T-cell (primary cell): ENCODE results near the gene SHF. TPM values are rescaled to one million over a fixed set of nuclear protein-coding genes. Genes with fewer than 3 reads are reported as not detected.
A peak's percentile ranks its signal among the peaks of the same experiment; 100 is the strongest.

Source experiments
- ATAC-seq, 4 experiments: fragments of 200-7000 bp in 3 of 4; fragments of 150-1000 bp in 1 of 4; cut with Tn5 transposase; replicated peaks in 1 of 4; 1 replicate in 3 of 4; 2 replicates in 1 of 4; pipeline ENCODE4 v1.10.0; 2021; ENCODE audit warnings: moderate library complexity in 3 of 4, mild to moderate bottlenecking in 2 of 4, moderate number of reproducible peaks in 1 of 4
- CTCF ChIA-PET, 2 donors: fragments of 300-600 bp; sonication (Branson Sonifier 250); formaldehyde crosslinking; loops; one replicate each; lab custom pipeline; 2022; ENCODE audit warnings: antibody characterized with exemption in 2 of 2; lab: Charles Lee
- POLR2A ChIA-PET, 2 donors: fragments of 300-600 bp; sonication (Branson Sonifier 250); formaldehyde crosslinking; loops; one replicate each; lab custom pipeline; 2022; ENCODE audit warnings: antibody characterized with exemption in 2 of 2; lab: Charles Lee
- DNase-seq, 35 experiments: peaks; one replicate each; pipeline versions ENCODE4 v3.0.0 to v3.0.0-alpha.2; 2013 to 2023
- H3K27ac ChIP-seq: one replicate; pipeline ENCODE4 v1.5.1; 2013; ENCODE audit warnings: low read length
- H3K27me3 ChIP-seq, 2 experiments: replicated peaks in 1 of 2; 1 replicate in 1 of 2; 2 replicates in 1 of 2; pipeline versions ENCODE4 v1.6.1 to v1.7.0; 2013; ENCODE audit warnings: low read length in 1 of 2, mixed read lengths in 1 of 2; ENCODE audit not compliant: control insufficient read depth in 2 of 2, insufficient read depth in 2 of 2; ENCODE audit errors: extremely low read depth in 1 of 2
- H3K36me3 ChIP-seq, 2 donors: 1 replicate in 1 of 2; 2 replicates in 1 of 2; pipeline versions ENCODE4 v1.6.1 to v1.7.0; 2013; ENCODE audit warnings: low read length in 1 of 2; ENCODE audit not compliant: control insufficient read depth in 2 of 2, insufficient read depth in 1 of 2; ENCODE audit errors: extremely low read depth in 1 of 2
- H3K4me1 ChIP-seq, 2 experiments: 1 replicate in 1 of 2; 2 replicates in 1 of 2; pipeline versions ENCODE4 v1.6.1 to v1.7.0; 2013; ENCODE audit warnings: low read length in 2 of 2, mixed read lengths in 1 of 2; ENCODE audit not compliant: insufficient read depth in 2 of 2, control insufficient read depth in 1 of 2; ENCODE audit errors: extremely low read depth in 1 of 2
- H3K4me3 ChIP-seq, 2 donors: 1 replicate in 1 of 2; 2 replicates in 1 of 2; pipeline versions ENCODE4 v1.5.1 to v1.7.0; 2013; ENCODE audit warnings: mild to moderate bottlenecking in 2 of 2, low read length in 1 of 2, moderate library complexity in 1 of 2; ENCODE audit not compliant: control insufficient read depth in 1 of 2; ENCODE audit errors: extremely low read depth in 1 of 2
- H3K9me3 ChIP-seq: 2 replicates; pipeline ENCODE4 v1.7.0; 2013
- H3K27ac Mint-ChIP-seq, 2 donors: one replicate each; pipeline ENCODE4 v1.8.0; 2020 to 2021; ENCODE audit warnings: mild to moderate bottlenecking in 2 of 2, mixed read lengths in 2 of 2
- H3K27me3 Mint-ChIP-seq, 2 donors: one replicate each; pipeline ENCODE4 v1.8.0; 2021 to 2022; ENCODE audit warnings: mixed read lengths in 2 of 2
- H3K36me3 Mint-ChIP-seq: one replicate; pipeline ENCODE4 v1.8.0; 2021; ENCODE audit warnings: mixed read lengths
- H3K4me1 Mint-ChIP-seq, 3 donors: one replicate each; pipeline ENCODE4 v1.8.0; 2020 to 2022; ENCODE audit warnings: mixed read lengths in 3 of 3, mild to moderate bottlenecking in 1 of 3
- H3K4me3 Mint-ChIP-seq, 3 donors: one replicate each; pipeline ENCODE4 v1.8.0; 2020 to 2022; ENCODE audit warnings: mild to moderate bottlenecking in 3 of 3, mixed read lengths in 3 of 3, moderate library complexity in 3 of 3
- H3K9me3 Mint-ChIP-seq, 3 donors: one replicate each; pipeline ENCODE4 v1.8.0; 2020 to 2022; ENCODE audit warnings: mixed read lengths in 3 of 3
- WGBS: methylation state at CpG from one replicate; pipeline ENCODE4 v1.1.5; 2013; ENCODE audit warnings: missing lambda C conversion rate; ENCODE audit not compliant: insufficient coverage; 5-methylcytosine and 5-hydroxymethylcytosine counted together
- total RNA-seq, 35 experiments: library from RNA in 6 of 35; stranded (reverse) in 6 of 35; fragments of 120-200 nt in 1 of 35; gene quantifications; one replicate each; pipeline versions ENCODE4 v1.2.1 to v1.2.4 and lab custom pipeline; 2013 to 2026

The SHF gene
- total RNA-seq, 5 donors from 2014 or later (not counting 1 experiment from before 2014, with no cell fraction given) = 5.1 to 6.5 (median 5.6) TPM

- CTCF ChIA-PET = interaction anchor here in 1 of 2 donors (0.6 to 1.2 kb wide), 4 partner anchors 14 to 180 kb away, joined by 3 read pairs; no protein-coding TSS in a partner anchor
- Mint-ChIP-seq H3K9me3 (no peaks in the 10 kb centered on the region), H3K4me3 (no peak overlapping the region), H3K4me1 (no peaks in the 10 kb centered on the region), H3K27ac (no peak overlapping the region), H3K36me3 (no peaks in the 10 kb centered on the region), H3K27me3 (peaks cover 1 to 6% of the 10 kb centered on the region in 2 donors)
- Histone ChIP-seq H3K27me3 (peaks cover 0 to 2% of the 10 kb centered on the region in 2 experiments), H3K36me3 (no peaks in the 10 kb centered on the region), H3K4me1 (no peaks in the 10 kb centered on the region), H3K9me3 (no peaks in the 10 kb centered on the region), H3K4me3 (no peak overlapping the region), H3K27ac (no peak overlapping the region)
- DNase-seq (no peak), ATAC-seq (no peak)
- no CpG with 5 or more reads among the region's 1 CpG for WGBS
- POLR2A ChIA-PET = no interaction called here
Observed at GRCh38 chr15:45212493-45212892, 24.7 kb upstream of the SHF start.

- Histone ChIP-seq H3K9me3 (no peaks in the 10 kb centered on the region), H3K27ac (no peak overlapping the region), H3K36me3 (no peaks in the 10 kb centered on the region), H3K4me3 (no peak overlapping the region), H3K27me3 (peaks cover 0 to 5% of the 10 kb centered on the region in 2 experiments), H3K4me1 (peaks cover 0 to 14% of the 10 kb centered on the region in 2 experiments)
- no CpG with 5 or more reads among the region's 2 CpGs for WGBS
- peak in 31 of 35 experiments; percentile 18 to 76 (median 49) for DNase-seq
- Mint-ChIP-seq H3K4me1 (peaks cover 0 to 9% (median 4%) of the 10 kb centered on the region in 3 donors), H3K9me3 (no peaks in the 10 kb centered on the region), H3K36me3 (no peaks in the 10 kb centered on the region), H3K4me3 (no peak overlapping the region), H3K27ac (no peak overlapping the region), H3K27me3 (peaks cover 13 to 15% of the 10 kb centered on the region in 2 donors)
- POLR2A ChIA-PET = no interaction called here
- ATAC-seq = no peak
- CTCF ChIA-PET = interaction anchor here (0.6 to 1.7 kb wide), 9 partner anchors 18 to 434 kb away, joined by 3 to 8 read pairs (median 3); no protein-coding TSS in a partner anchor
Observed at GRCh38 chr15:45205192-45205591, 17.4 kb upstream of the SHF start.

GRCh38 chr15:45203182-45203581 lies 15.4 kb upstream of the SHF start:
- ATAC-seq (no peak), DNase-seq (no peak)
- no CpG with 5 or more reads among the region's 4 CpGs for WGBS
- Histone ChIP-seq H3K4me3 (no peak overlapping the region), H3K4me1 (peaks cover 2 to 29% of the 10 kb centered on the region in 2 experiments), H3K9me3 (no peaks in the 10 kb centered on the region), H3K36me3 (no peaks in the 10 kb centered on the region), H3K27ac (no peak overlapping the region), H3K27me3 (peaks cover 0 to 5% of the 10 kb centered on the region in 2 experiments)
- no peak overlapping the region for H3K4me3 Mint-ChIP-seq
- no peaks in the 10 kb centered on the region for H3K36me3 Mint-ChIP-seq
- H3K9me3 Mint-ChIP-seq = no peaks in the 10 kb centered on the region
- H3K27me3 Mint-ChIP-seq = peaks cover 11 to 13% of the 10 kb centered on the region in 2 donors
- H3K27ac Mint-ChIP-seq = peak overlapping the region in 1 of 2 donors; percentile 39
- ChIA-PET POLR2A (interaction anchor here in 1 of 2 donors (0.5 kb wide), 2 partner anchors 216 to 1693 kb away, joined by 3 to 10 read pairs; no protein-coding TSS in a partner anchor), CTCF (interaction anchor here (0.6 to 1.1 kb wide), 3 partner anchors 39 to 657 kb away, joined by 3 to 4 read pairs (median 3); no protein-coding TSS in a partner anchor)
- H3K4me1 Mint-ChIP-seq = peaks cover 9 to 17% (median 11%) of the 10 kb centered on the region in 3 donors

GRCh38 chr15:45201869-45202268 lies 14.1 kb upstream of the SHF start:
- no peaks in the 10 kb centered on the region for H3K9me3 Mint-ChIP-seq
- H3K27ac ChIP-seq = peak overlapping the region; percentile 96
- ChIA-PET POLR2A (interaction anchor here in 1 of 2 donors (0.9 kb wide), 1 partner anchor 39 kb away, joined by 3 read pairs; no protein-coding TSS in a partner anchor), CTCF (interaction anchor here in 1 of 2 donors (0.5 to 1.0 kb wide), 3 partner anchors 22 to 1075 kb away, joined by 3 to 7 read pairs (median 5); no protein-coding TSS in a partner anchor)
- 100% methylated on average over 5 of the region's 7 CpGs for WGBS
- no peak overlapping the region for H3K4me3 ChIP-seq
- H3K27ac Mint-ChIP-seq = peak overlapping the region in 1 of 2 donors; percentile 49
- H3K4me1 ChIP-seq = peaks cover 2 to 31% of the 10 kb centered on the region in 2 experiments
- no peak for DNase-seq
- no peaks in the 10 kb centered on the region for H3K36me3 Mint-ChIP-seq
- H3K4me3 Mint-ChIP-seq = no peak overlapping the region
- H3K9me3 ChIP-seq = no peaks in the 10 kb centered on the region
- H3K27me3 ChIP-seq = peaks cover 0 to 5% of the 10 kb centered on the region in 2 experiments
- H3K36me3 ChIP-seq = no peaks in the 10 kb centered on the region
- peaks cover 3 to 7% of the 10 kb centered on the region in 2 donors for H3K27me3 Mint-ChIP-seq
- ATAC-seq = no peak
- peaks cover 9 to 21% (median 15%) of the 10 kb centered on the region in 3 donors for H3K4me1 Mint-ChIP-seq

- no CpG with 5 or more reads among the region's 3 CpGs for WGBS
- Histone ChIP-seq H3K9me3 (no peaks in the 10 kb centered on the region), H3K4me1 (peaks cover 2 to 31% of the 10 kb centered on the region in 2 experiments), H3K27me3 (peaks cover 0 to 5% of the 10 kb centered on the region in 2 experiments), H3K36me3 (no peaks in the 10 kb centered on the region), H3K4me3 (peak overlapping the region in 1 of 2 donors; percentile 85), H3K27ac (peak overlapping the region; percentile 96)
- H3K27ac Mint-ChIP-seq = no peak overlapping the region
- no peaks in the 10 kb centered on the region for H3K36me3 Mint-ChIP-seq
- peaks cover 0 to 3% of the 10 kb centered on the region in 2 donors for H3K27me3 Mint-ChIP-seq
- H3K4me1 Mint-ChIP-seq = peaks cover 9 to 21% (median 15%) of the 10 kb centered on the region in 3 donors
- no peak for ATAC-seq
- no peak overlapping the region for H3K4me3 Mint-ChIP-seq
- peak in 1 of 35 experiments; percentile 60 for DNase-seq
- POLR2A ChIA-PET = interaction anchor here (0.7 to 1.8 kb wide), 7 partner anchors 33 to 463 kb away, joined by 3 to 8 read pairs (median 3); a partner anchor contains a TSS
- no peaks in the 10 kb centered on the region for H3K9me3 Mint-ChIP-seq
- CTCF ChIA-PET = interaction anchor here (0.5 to 2.3 kb wide), 6 partner anchors 14 to 1075 kb away, joined by 3 to 9 read pairs (median 4); partner anchors contain the start of gene SHF (in 1 of the 2)
Observed at GRCh38 chr15:45201557-45201859, 13.7 kb upstream of the SHF start.

- Mint-ChIP-seq H3K4me3 (no peak overlapping the region), H3K36me3 (no peaks in the 10 kb centered on the region), H3K27me3 (no peaks in the 10 kb centered on the region), H3K4me1 (peaks cover 9 to 21% (median 15%) of the 10 kb centered on the region in 3 donors), H3K27ac (no peak overlapping the region), H3K9me3 (no peaks in the 10 kb centered on the region)
- DNase-seq (peak in 32 of 35 experiments; percentile 34 to 84 (median 60)), ATAC-seq (peak; percentile 13 to 27 (median 20))
- Histone ChIP-seq H3K27me3 (peaks cover 0 to 5% of the 10 kb centered on the region in 2 experiments), H3K4me1 (peaks cover 2 to 31% of the 10 kb centered on the region in 2 experiments), H3K4me3 (peak overlapping the region; percentile 83 to 85), H3K36me3 (no peaks in the 10 kb centered on the region), H3K9me3 (no peaks in the 10 kb centered on the region), H3K27ac (peak overlapping the region; percentile 96)
- POLR2A ChIA-PET = interaction anchor here (0.6 to 1.8 kb wide), 10 partner anchors 13 to 538 kb away, joined by 3 to 10 read pairs (median 4); partner anchors contain the start of gene SHF (in 2 of the 2)
- CTCF ChIA-PET = interaction anchor here (0.5 to 2.3 kb wide), 9 partner anchors 11 to 256 kb away, joined by 3 to 9 read pairs (median 3); partner anchors contain the start of gene SHF (in 1 of the 2)
- WGBS = 0% methylated on average over 27 of the region's 34 CpGs
Observed at GRCh38 chr15:45200799-45201556, 13.2 kb upstream of the SHF start.
